Measurements from ENCODE around the gene ADARB2.
A peak's percentile ranks its signal among the peaks of the same experiment; 100 is the strongest.

ADARB2 gene

GRCh38 chr10:1535301-1535965 is 201.9 kb downstream of the ADARB2 start:
- H2BK120ac ChIP-seq (ENCODE audit: low read depth, low read length), result no peak overlapping the region
- H3K79me1 ChIP-seq (ENCODE audit: low read depth, low read length), result peaks cover 2% of the 10 kb centered on the region
- H3K14ac ChIP-seq (ENCODE audit: low read length), result no peak overlapping the region
- no peak for DNase-seq (ENCODE audit: low spot score)
- no peaks in the 10 kb centered on the region for H3K9me3 ChIP-seq (replicated peaks in 1 of 2; ENCODE audit: control insufficient read depth in 2 of 2, insufficient read depth in 1 of 2, low read depth in 1 of 2, low read length in 2 of 2)
- WGBS, 2 donors (ENCODE audit: extremely low coverage in 2 of 2, insufficient read length in 2 of 2, insufficient replicate concordance in 1 of 2), result no CpG with 5 or more reads among the region's 24 CpGs
- no peaks in the 10 kb centered on the region for H3K4me1 ChIP-seq (ENCODE audit: control insufficient read depth in 2 of 2, insufficient read depth in 1 of 2, low read depth in 1 of 2, low read length in 2 of 2)
- H2AFZ ChIP-seq (ENCODE audit: low read length), result no peak overlapping the region
- H3K23ac ChIP-seq (ENCODE audit: low read depth, low read length, poor library complexity), result no peak overlapping the region
- H2BK5ac ChIP-seq (ENCODE audit: low read length), result no peak overlapping the region
- no peaks in the 10 kb centered on the region for H3K36me3 ChIP-seq (replicated peaks in 1 of 2; ENCODE audit: control insufficient read depth in 2 of 2, insufficient read depth in 2 of 2, low read length in 2 of 2)
- H3K4me3 ChIP-seq (ENCODE audit: low read length in 2 of 2), result no peak overlapping the region
- no peak overlapping the region for H2AK5ac ChIP-seq (ENCODE audit: low read depth, low read length)
- no peaks in the 10 kb centered on the region for H3K27me3 ChIP-seq (ENCODE audit: control insufficient read depth in 3 of 3, insufficient read depth in 3 of 3, low read depth in 1 of 3, low read length in 3 of 3)
- H3K4ac ChIP-seq (ENCODE audit: low read length), result no peak overlapping the region
- H4K91ac ChIP-seq (ENCODE audit: low read depth, low read length, poor library complexity), result no peak overlapping the region
- no peak overlapping the region for H3K27ac ChIP-seq (replicated peaks; ENCODE audit: low read length)
- H2BK15ac ChIP-seq (ENCODE audit: low read length), result no peak overlapping the region
- H4K8ac ChIP-seq (ENCODE audit: low read depth, low read length), result no peak overlapping the region
- H2BK12ac ChIP-seq (ENCODE audit: low read length), result no peak overlapping the region
- no peak overlapping the region for H3K9ac ChIP-seq (ENCODE audit: low read depth, low read length, poor library complexity)
- H3K18ac ChIP-seq (ENCODE audit: low read length), result no peak overlapping the region
- no peak overlapping the region for H3K4me2 ChIP-seq (ENCODE audit: insufficient read depth, low read length, poor library complexity, severe bottlenecking)

DNA sequence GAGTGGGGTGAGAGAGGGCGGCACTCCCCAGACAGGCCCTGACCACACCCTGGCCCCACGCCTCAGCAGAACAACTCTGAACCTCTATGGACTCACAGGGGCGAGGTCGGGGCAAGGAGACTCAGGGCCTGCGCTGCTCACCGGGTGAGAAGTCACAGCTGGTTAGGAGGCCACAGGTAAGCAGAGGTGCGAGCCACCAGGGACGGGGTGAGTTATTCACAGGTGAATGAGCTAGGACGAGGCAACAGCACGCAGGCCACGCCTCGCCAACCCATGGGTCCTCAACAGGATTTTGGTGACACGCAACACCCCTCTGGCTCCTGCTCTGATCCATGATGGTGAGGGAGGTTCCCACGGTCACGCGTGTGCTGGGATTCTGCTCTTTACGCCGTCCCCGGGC is 202.5 kb downstream of the ADARB2 start:
- peak overlapping the region; percentile 50 for H3K18ac ChIP-seq (ENCODE audit: low read length)
- no peak overlapping the region for H2BK120ac ChIP-seq (ENCODE audit: low read depth, low read length)
- peaks cover 2% of the 10 kb centered on the region for H3K79me1 ChIP-seq (ENCODE audit: low read depth, low read length)
- no peaks in the 10 kb centered on the region for H3K27me3 ChIP-seq (ENCODE audit: control insufficient read depth in 3 of 3, insufficient read depth in 3 of 3, low read depth in 1 of 3, low read length in 3 of 3)
- no peak for DNase-seq (ENCODE audit: low spot score)
- H2BK15ac ChIP-seq (ENCODE audit: low read length), result no peak overlapping the region
- H3K4me3 ChIP-seq (ENCODE audit: low read length in 2 of 2), result no peak overlapping the region
- H3K4me1 ChIP-seq (ENCODE audit: control insufficient read depth in 2 of 2, insufficient read depth in 1 of 2, low read depth in 1 of 2, low read length in 2 of 2), result no peaks in the 10 kb centered on the region
- H4K91ac ChIP-seq (ENCODE audit: low read depth, low read length, poor library complexity), result no peak overlapping the region
- no CpG with 5 or more reads among the region's 19 CpGs for WGBS, 2 donors (ENCODE audit: extremely low coverage in 2 of 2, insufficient read length in 2 of 2, insufficient replicate concordance in 1 of 2)
- no peak overlapping the region for H3K27ac ChIP-seq (replicated peaks; ENCODE audit: low read length)
- H3K14ac ChIP-seq (ENCODE audit: low read length), result no peak overlapping the region
- H3K4me2 ChIP-seq (ENCODE audit: insufficient read depth, low read length, poor library complexity, severe bottlenecking), result no peak overlapping the region
- H2BK5ac ChIP-seq (ENCODE audit: low read length), result no peak overlapping the region
- no peak overlapping the region for H2AFZ ChIP-seq (ENCODE audit: low read length)
- H4K8ac ChIP-seq (ENCODE audit: low read depth, low read length), result peak overlapping the region; percentile 43
- H3K9ac ChIP-seq (ENCODE audit: low read depth, low read length, poor library complexity), result no peak overlapping the region
- no peak overlapping the region for H2BK12ac ChIP-seq (ENCODE audit: low read length)
- no peak overlapping the region for H2AK5ac ChIP-seq (ENCODE audit: low read depth, low read length)
- H3K36me3 ChIP-seq (replicated peaks in 1 of 2; ENCODE audit: control insufficient read depth in 2 of 2, insufficient read depth in 2 of 2, low read length in 2 of 2), result no peaks in the 10 kb centered on the region
- H3K9me3 ChIP-seq (replicated peaks in 1 of 2; ENCODE audit: control insufficient read depth in 2 of 2, insufficient read depth in 1 of 2, low read depth in 1 of 2, low read length in 2 of 2), result no peaks in the 10 kb centered on the region
- H3K4ac ChIP-seq (ENCODE audit: low read length), result no peak overlapping the region
- no peak overlapping the region for H3K23ac ChIP-seq (ENCODE audit: low read depth, low read length, poor library complexity)

GRCh38 chr10:1532636-1533035 is 204.7 kb downstream of the ADARB2 start:
- Histone ChIP-seq H3K23ac (ENCODE audit: low read depth, low read length, poor library complexity) (no peak overlapping the region), H3K9me3 (replicated peaks in 1 of 2; ENCODE audit: control insufficient read depth in 2 of 2, insufficient read depth in 1 of 2, low read depth in 1 of 2, low read length in 2 of 2) (no peaks in the 10 kb centered on the region), H3K14ac (ENCODE audit: low read length) (no peak overlapping the region), H2BK5ac (ENCODE audit: low read length) (no peak overlapping the region), H4K8ac (ENCODE audit: low read depth, low read length) (no peak overlapping the region), H3K9ac (ENCODE audit: low read depth, low read length, poor library complexity) (no peak overlapping the region), H3K27me3 (ENCODE audit: control insufficient read depth in 3 of 3, insufficient read depth in 3 of 3, low read depth in 1 of 3, low read length in 3 of 3) (no peaks in the 10 kb centered on the region), H3K4ac (ENCODE audit: low read length) (no peak overlapping the region), H3K4me1 (ENCODE audit: control insufficient read depth in 2 of 2, insufficient read depth in 1 of 2, low read depth in 1 of 2, low read length in 2 of 2) (no peaks in the 10 kb centered on the region), H3K27ac (replicated peaks; ENCODE audit: low read length) (no peak overlapping the region), H4K91ac (ENCODE audit: low read depth, low read length, poor library complexity) (no peak overlapping the region), H3K4me2 (ENCODE audit: insufficient read depth, low read length, poor library complexity, severe bottlenecking) (no peak overlapping the region), H2BK15ac (ENCODE audit: low read length) (no peak overlapping the region), H3K79me1 (ENCODE audit: low read depth, low read length) (no peaks in the 10 kb centered on the region), H3K36me3 (replicated peaks in 1 of 2; ENCODE audit: control insufficient read depth in 2 of 2, insufficient read depth in 2 of 2, low read length in 2 of 2) (no peaks in the 10 kb centered on the region), H2BK12ac (ENCODE audit: low read length) (no peak overlapping the region), H2AFZ (ENCODE audit: low read length) (no peak overlapping the region), H3K4me3 (ENCODE audit: low read length in 2 of 2) (no peak overlapping the region), H2BK120ac (ENCODE audit: low read depth, low read length) (no peak overlapping the region), H2AK5ac (ENCODE audit: low read depth, low read length) (peak overlapping the region; percentile 41), H3K18ac (ENCODE audit: low read length) (no peak overlapping the region)
- WGBS, 2 donors (ENCODE audit: extremely low coverage in 2 of 2, insufficient read length in 2 of 2, insufficient replicate concordance in 1 of 2), result no CpG with 5 or more reads among the region's 14 CpGs
- no peak for DNase-seq (ENCODE audit: low spot score)

DNA sequence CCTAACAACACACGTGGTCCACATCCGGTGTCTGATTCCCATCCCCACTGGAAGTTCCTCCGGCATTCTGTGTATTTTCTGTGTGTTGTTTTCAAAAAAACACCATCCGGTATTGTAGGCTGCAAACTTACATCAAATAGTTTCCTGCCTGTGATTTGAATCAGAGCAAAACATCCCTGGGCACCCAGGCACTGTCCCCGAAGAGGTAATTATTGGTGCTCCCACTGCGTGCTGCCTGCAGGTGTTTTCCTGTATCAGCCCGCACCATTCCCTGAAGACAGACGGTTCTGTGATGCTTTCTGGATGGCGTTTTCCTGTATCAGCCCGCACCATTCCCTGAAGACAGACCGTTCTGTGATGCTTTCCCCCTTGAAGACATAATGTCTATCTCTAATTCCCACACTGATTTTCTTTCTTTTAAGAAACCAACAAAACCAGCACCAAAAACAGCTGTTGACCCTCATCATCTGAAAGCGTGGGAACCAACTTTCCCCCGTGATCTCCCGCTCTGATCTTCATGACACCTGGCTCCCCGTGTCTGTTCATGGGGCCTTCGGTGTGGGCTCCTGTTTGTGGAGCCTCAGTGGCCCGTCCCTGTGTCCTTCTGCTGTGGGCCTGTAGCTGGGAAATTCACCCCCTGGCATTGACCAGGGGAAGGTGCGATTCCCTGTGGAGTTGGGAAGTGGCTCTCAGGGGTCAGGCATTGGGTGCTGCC is 205.3 kb downstream of the ADARB2 start:
- Histone ChIP-seq H3K23ac (ENCODE audit: low read depth, low read length, poor library complexity) (no peak overlapping the region), H3K4ac (ENCODE audit: low read length) (no peak overlapping the region), H3K36me3 (replicated peaks in 1 of 2; ENCODE audit: control insufficient read depth in 2 of 2, insufficient read depth in 2 of 2, low read length in 2 of 2) (no peaks in the 10 kb centered on the region), H3K14ac (ENCODE audit: low read length) (no peak overlapping the region), H2BK120ac (ENCODE audit: low read depth, low read length) (no peak overlapping the region), H2BK12ac (ENCODE audit: low read length) (no peak overlapping the region), H3K18ac (ENCODE audit: low read length) (no peak overlapping the region), H4K91ac (ENCODE audit: low read depth, low read length, poor library complexity) (no peak overlapping the region), H2AK5ac (ENCODE audit: low read depth, low read length) (peak overlapping the region; percentile 41), H2AFZ (ENCODE audit: low read length) (no peak overlapping the region), H2BK5ac (ENCODE audit: low read length) (no peak overlapping the region), H3K9ac (ENCODE audit: low read depth, low read length, poor library complexity) (no peak overlapping the region), H3K4me2 (ENCODE audit: insufficient read depth, low read length, poor library complexity, severe bottlenecking) (no peak overlapping the region), H3K27me3 (ENCODE audit: control insufficient read depth in 3 of 3, insufficient read depth in 3 of 3, low read depth in 1 of 3, low read length in 3 of 3) (no peaks in the 10 kb centered on the region), H3K27ac (replicated peaks; ENCODE audit: low read length) (no peak overlapping the region), H3K9me3 (replicated peaks in 1 of 2; ENCODE audit: control insufficient read depth in 2 of 2, insufficient read depth in 1 of 2, low read depth in 1 of 2, low read length in 2 of 2) (no peaks in the 10 kb centered on the region), H2BK15ac (ENCODE audit: low read length) (no peak overlapping the region), H3K4me1 (ENCODE audit: control insufficient read depth in 2 of 2, insufficient read depth in 1 of 2, low read depth in 1 of 2, low read length in 2 of 2) (no peaks in the 10 kb centered on the region), H3K79me1 (ENCODE audit: low read depth, low read length) (no peaks in the 10 kb centered on the region), H3K4me3 (ENCODE audit: low read length in 2 of 2) (no peak overlapping the region), H4K8ac (ENCODE audit: low read depth, low read length) (no peak overlapping the region)
- DNase-seq (ENCODE audit: low spot score), result no peak
- WGBS, 2 donors (ENCODE audit: extremely low coverage in 2 of 2, insufficient read length in 2 of 2, insufficient replicate concordance in 1 of 2), result no CpG with 5 or more reads among the region's 18 CpGs
